SU-DHL-6 (cell line): ENCODE measurements around the gene AGPAT2.

ENCODE experiments used
- H2AFZ ChIP-seq: fragments of 200-600 bp; sonication (generic); 2 replicates; pipeline ENCODE4 v1.6.1; 2014; ENCODE audit warnings: low read depth, mild to moderate bottlenecking, moderate library complexity, mixed read lengths, antibody characterized with exemption, low read length; ENCODE audit not compliant: severe bottlenecking
- H3F3A ChIP-seq: fragments of 200-600 bp; shearing (Covaris generic); 2 replicates; pipeline ENCODE4 v1.6.0; 2016; ENCODE audit warnings: antibody characterized with exemption, mild to moderate bottlenecking; ENCODE audit not compliant: insufficient read depth
- H3K27ac ChIP-seq: fragments of 200-600 bp; sonication (generic); 2 replicates; pipeline ENCODE4 v1.5.1; 2016; ENCODE audit warnings: low read depth, mild to moderate bottlenecking, low read length, moderate library complexity, mixed read lengths
- H3K27me3 ChIP-seq: fragments of 200-600 bp; sonication (generic), shearing (Covaris generic); 2 replicates; pipeline ENCODE4 v1.6.0; 2014; ENCODE audit warnings: mild to moderate bottlenecking, low read length
- H3K36me3 ChIP-seq: fragments of 200-600 bp; sonication (generic); 2 replicates; pipeline ENCODE4 v1.6.1; 2014; ENCODE audit warnings: mild to moderate bottlenecking, low read length, mixed read lengths
- H3K4me2 ChIP-seq: fragments of 300-600, 200-600 bp; shearing (Covaris generic), sonication (generic); 2 replicates; pipeline ENCODE4 v1.6.0; 2014; ENCODE audit warnings: low read length, low read depth, mild to moderate bottlenecking; ENCODE audit not compliant: poor library complexity, severe bottlenecking
- H3K4me3 ChIP-seq: fragments of 200-600 bp; sonication (generic); 2 replicates; pipeline ENCODE4 v1.5.1; 2014; ENCODE audit warnings: antibody characterized with exemption, low read length, mild to moderate bottlenecking, mixed read lengths; ENCODE audit not compliant: insufficient read depth, poor library complexity, severe bottlenecking
- H3K79me2 ChIP-seq: fragments of 200-600 bp; sonication (generic); 2 replicates; pipeline ENCODE4 v1.6.1; 2014; ENCODE audit warnings: mild to moderate bottlenecking, low read length, moderate library complexity; ENCODE audit not compliant: insufficient read depth
- H3K9ac ChIP-seq: fragments of 200-600 bp; sonication (generic); 2 replicates; pipeline ENCODE4 v1.7.0; 2014; ENCODE audit warnings: mild to moderate bottlenecking, low read length
- H3K9me2 ChIP-seq: fragments of 200-600 bp; sonication (generic); replicated peaks from 2 replicates; pipeline ENCODE4 v1.6.1; 2014; ENCODE audit warnings: low read length; ENCODE audit not compliant: insufficient read depth
- H3K9me3 ChIP-seq: fragments of 200-600 bp; sonication (generic); 2 replicates; pipeline ENCODE4 v1.6.1; 2014; ENCODE audit warnings: low read length, mixed read lengths; ENCODE audit not compliant: insufficient read depth
- H4K20me1 ChIP-seq: fragments of 200-600 bp; sonication (generic); 2 replicates; pipeline ENCODE4 v1.6.1; 2014; ENCODE audit warnings: low read depth, mild to moderate bottlenecking, antibody characterized with exemption, low read length, moderate library complexity, mixed read lengths
- CTCF ChIP-seq: fragments of 200-600 bp; sonication (generic); IDR thresholded peaks from one replicate; pipeline ENCODE4 v1.5.1; 2017; ENCODE audit warnings: antibody characterized with exemption, mild to moderate bottlenecking, low read length, moderate library complexity; ENCODE audit not compliant: insufficient read depth, poor library complexity, severe bottlenecking
- EZH2phosphoT487 ChIP-seq: fragments of 200-600 bp; sonication (generic), shearing (Covaris generic); conservative IDR thresholded peaks from 2 replicates; pipeline ENCODE4 v1.6.1; 2018; ENCODE audit warnings: mild to moderate bottlenecking, antibody characterized with exemption, low read length, moderate library complexity, mixed read lengths

Gene AGPAT2

GRCh38 chr9:136683173-136683745 is 4.0 kb downstream of the AGPAT2 start:
- TF ChIP-seq EZH2phosphoT487 (no peak), CTCF (no peak)
- H3K27me3 ChIP-seq, result no peaks in the 10 kb centered on the region
- H3K27ac ChIP-seq, result no peak overlapping the region
- H3K79me2 ChIP-seq, result no peaks in the 10 kb centered on the region
- no peak overlapping the region for H2AFZ ChIP-seq
- H3K9me3 ChIP-seq, result no peaks in the 10 kb centered on the region
- no peaks in the 10 kb centered on the region for H3K36me3 ChIP-seq
- no peaks in the 10 kb centered on the region for H3K9me2 ChIP-seq
- no peak overlapping the region for H3K9ac ChIP-seq
- no peaks in the 10 kb centered on the region for H4K20me1 ChIP-seq
- no peak overlapping the region for H3K4me2 ChIP-seq
- no peaks in the 10 kb centered on the region; the same call in 1 of the 2 replicates for H3F3A ChIP-seq
- no peak overlapping the region for H3K4me3 ChIP-seq

GRCh38 chr9:136682710-136683109 is 4.5 kb downstream of the AGPAT2 start:
- TF ChIP-seq EZH2phosphoT487, result no peak
- TF ChIP-seq CTCF, result no peak
- H3K4me3 ChIP-seq, result no peak overlapping the region
- H3K9ac ChIP-seq, result no peak overlapping the region
- H3K79me2 ChIP-seq, result no peaks in the 10 kb centered on the region
- H2AFZ ChIP-seq, result no peak overlapping the region
- H3K9me3 ChIP-seq, result no peaks in the 10 kb centered on the region
- H3K27ac ChIP-seq, result no peak overlapping the region
- no peaks in the 10 kb centered on the region for H3K9me2 ChIP-seq
- H4K20me1 ChIP-seq, result no peaks in the 10 kb centered on the region
- H3F3A ChIP-seq, result no peaks in the 10 kb centered on the region
- no peaks in the 10 kb centered on the region for H3K36me3 ChIP-seq
- no peaks in the 10 kb centered on the region for H3K27me3 ChIP-seq
- no peak overlapping the region for H3K4me2 ChIP-seq

GRCh38 chr9:136681945-136682699 is 5.1 kb downstream of the AGPAT2 start:
- Histone ChIP-seq H2AFZ (no peak overlapping the region), H4K20me1 (no peaks in the 10 kb centered on the region), H3K9me2 (no peaks in the 10 kb centered on the region), H3K4me2 (no peak overlapping the region), H3K9ac (no peak overlapping the region), H3F3A (no peaks in the 10 kb centered on the region), H3K4me3 (no peak overlapping the region), H3K27me3 (no peaks in the 10 kb centered on the region), H3K9me3 (no peaks in the 10 kb centered on the region), H3K27ac (no peak overlapping the region), H3K36me3 (no peaks in the 10 kb centered on the region), H3K79me2 (no peaks in the 10 kb centered on the region)
- no peak for TF ChIP-seq EZH2phosphoT487
- TF ChIP-seq CTCF, result no peak
